Measurements from ENCODE around the gene TNFSF4.
"Not testable (repeated sequence)": the region's sequence is repeated elsewhere in the genome, so short reads cannot be mapped to it uniquely, and the experiment has no call there.

TNFSF4 gene

GRCh38 chr1:173161510-173162221 lies 45.5 kb downstream of the TNFSF4 start:
- no peak for DNase-seq

DNA sequence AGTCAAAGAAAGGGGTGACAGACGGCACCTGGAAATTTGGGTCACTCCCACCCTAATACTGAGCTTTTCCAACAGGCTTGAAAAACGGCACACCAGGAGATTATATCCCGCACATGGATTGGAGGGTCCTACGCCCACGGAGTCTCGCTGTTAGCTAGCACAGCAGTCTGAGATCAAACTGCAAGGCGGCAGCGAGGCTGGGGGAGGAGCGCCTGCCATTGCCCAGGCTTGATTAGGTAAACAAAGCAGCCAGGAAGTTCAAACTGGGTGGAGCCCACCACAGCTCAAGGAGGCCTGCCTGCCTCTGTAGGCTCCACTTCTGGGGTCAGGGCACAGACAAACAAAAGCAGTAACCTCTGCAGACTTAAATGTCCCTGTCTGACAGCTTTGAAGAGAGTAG lies 53.2 kb downstream of the TNFSF4 start:
- DNase-seq = not testable (repeated sequence)

DNA sequence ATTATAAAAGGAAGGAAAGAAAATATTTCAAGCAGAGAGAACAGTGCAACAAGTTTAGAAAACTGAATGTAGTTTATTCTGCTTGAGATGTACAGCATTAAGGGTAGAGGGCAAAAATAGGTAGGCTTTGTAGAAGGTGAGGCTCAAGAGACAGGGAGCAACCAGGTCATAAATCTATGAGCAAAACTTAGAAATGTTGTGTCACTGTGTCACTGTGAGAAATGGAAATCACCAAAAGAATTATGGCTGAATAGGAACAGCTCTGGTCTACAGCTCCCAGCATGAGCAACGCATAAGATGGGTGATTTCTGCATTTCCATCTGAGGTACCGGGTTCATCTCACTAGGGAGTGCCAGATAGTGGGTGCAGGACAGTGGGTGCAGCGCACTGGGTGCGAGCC lies 53.6 kb downstream of the TNFSF4 start:
- DNase-seq = no peak

DNA sequence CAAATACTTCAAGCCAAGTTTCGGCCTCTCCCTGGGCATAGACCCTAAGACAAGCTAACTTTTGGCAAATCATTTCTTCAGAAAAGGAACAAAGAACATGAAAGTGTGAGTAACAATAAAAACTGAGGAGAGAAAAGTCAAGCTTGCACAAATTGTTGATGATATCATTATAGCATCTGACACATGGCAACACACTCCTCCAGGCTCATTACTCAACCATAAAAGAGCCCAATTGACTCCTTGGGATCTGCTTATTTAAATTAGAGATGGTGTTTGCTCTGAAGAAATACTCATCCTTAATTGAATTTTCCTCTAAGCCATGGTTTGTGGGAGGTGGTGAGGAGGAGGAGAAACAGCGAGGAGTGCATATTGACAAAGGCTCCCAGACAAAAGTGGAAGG lies 54.5 kb downstream of the TNFSF4 start:
- no peak for DNase-seq

DNA sequence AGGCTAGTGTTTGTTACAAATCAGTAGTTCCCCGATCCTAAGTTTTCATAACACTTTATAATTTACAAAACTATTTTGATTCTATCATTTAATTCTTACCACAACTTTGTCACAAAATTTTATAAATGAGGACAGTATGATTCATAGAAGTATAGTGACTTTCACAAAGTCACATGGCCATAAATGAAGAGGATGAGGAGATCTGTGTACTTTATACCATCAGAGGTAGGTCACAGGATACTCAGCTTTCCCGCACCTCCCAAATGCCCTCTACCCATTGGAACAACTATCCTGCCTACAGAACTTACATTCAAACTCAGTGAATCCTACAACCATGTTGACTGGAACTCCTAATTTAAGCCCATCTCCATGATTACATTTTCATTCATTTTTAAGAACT lies 56.3 kb downstream of the TNFSF4 start:
- no peak for DNase-seq

DNA sequence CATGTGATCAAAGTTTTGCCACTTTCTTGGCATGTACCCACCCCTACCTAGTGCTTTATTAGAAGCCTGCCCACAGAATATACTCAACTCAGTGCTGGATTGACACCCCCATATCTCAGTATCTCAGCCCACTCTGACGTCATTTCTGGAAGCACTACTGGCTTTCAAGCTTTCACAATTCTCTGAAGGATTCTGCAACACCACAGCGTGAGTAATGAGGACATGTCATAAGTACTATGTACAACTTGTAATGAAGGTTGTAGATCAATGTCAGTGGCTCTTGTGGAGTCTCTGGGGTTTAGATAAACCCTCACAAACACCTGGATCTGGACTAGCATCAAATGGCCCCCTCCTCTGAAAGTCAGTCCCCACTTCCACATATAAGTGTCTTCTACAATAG lies 57.2 kb downstream of the TNFSF4 start:
- no peak for DNase-seq

- DNase-seq = no peak
These were observed 58.2 kb downstream of the TNFSF4 start for GRCh38 chr1:173148971-173149370.

DNA sequence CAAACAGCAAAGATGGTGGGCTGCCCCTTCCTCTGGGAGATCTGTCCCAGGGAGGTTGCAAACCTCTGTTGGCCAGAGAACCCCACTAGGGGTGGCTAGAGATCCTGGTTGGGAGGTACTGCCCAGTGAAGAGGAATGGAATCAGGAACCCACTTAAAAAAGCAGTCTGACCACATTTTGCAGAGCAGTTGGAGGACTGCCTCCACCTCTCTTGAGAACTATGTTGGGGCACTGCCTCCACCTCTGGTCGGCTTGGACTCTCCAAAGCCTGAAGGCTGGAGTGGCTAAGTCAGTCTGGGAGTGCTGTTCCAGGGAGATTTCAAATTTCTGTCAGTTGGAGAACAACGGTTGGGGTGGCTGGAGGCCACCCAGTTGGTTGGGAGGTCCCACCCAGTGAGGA lies 58.6 kb downstream of the TNFSF4 start:
- no peak for DNase-seq

DNA sequence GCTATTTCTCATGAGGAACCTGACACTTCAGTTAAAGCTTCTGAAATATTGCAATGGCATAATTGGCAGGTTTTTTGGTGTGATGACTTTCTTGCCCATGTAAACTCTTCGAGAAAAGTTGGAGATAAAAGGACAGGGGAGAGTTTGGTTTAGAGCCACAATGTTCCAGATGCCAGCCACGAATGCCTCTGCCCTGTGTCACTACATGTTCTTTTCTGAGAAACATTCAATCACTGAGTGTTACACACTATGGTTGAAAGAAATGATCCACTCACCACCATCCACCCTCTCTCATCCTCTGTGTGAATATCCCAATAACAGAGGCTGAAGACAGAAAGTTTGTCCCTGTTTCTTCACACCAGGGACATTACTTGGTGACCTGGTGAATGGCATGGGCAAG lies 66.4 kb downstream of the TNFSF4 start:
- no peak for DNase-seq

GRCh38 chr1:173139706-173140105 lies 67.4 kb downstream of the TNFSF4 start:
- DNase-seq = no peak

GRCh38 chr1:173137107-173137706 lies 69.9 kb downstream of the TNFSF4 start:
- DNase-seq = no peak

GRCh38 chr1:173134800-173135199 lies 72.3 kb downstream of the TNFSF4 start:
- DNase-seq = peak; percentile 83

DNA sequence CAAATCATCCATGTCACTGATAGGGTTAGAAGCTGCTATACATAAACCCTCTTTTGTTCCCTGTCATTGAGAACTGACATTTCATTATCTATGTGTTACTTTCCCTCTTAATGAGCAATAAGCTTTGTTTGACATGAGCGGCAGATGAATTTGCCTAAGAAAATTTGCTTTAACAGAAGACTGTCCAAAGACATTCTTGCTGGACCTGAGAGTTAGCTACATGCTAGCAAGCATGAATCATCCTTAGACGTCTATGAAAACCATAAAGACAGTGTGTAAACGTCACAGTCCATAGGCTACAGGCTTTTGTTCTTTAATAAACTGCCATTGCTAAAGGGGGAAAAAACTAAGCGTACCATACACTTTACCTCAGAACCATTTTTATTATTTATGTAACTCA lies 73.1 kb downstream of the TNFSF4 start:
- DNase-seq = peak; percentile 98
